H9 (cell line): ENCODE results near the gene PLXNA1. TPM values are rescaled to one million over a fixed set of nuclear protein-coding genes. Genes with fewer than 3 reads are reported as not detected.

Experiments used
- DNase-seq: peaks from one replicate; pipeline ENCODE4 v3.0.0-alpha.2; 2017
- H2AFZ ChIP-seq: one replicate; pipeline ENCODE4 v1.6.1; 2013; ENCODE audit warnings: mild to moderate bottlenecking, low read length, control low read depth, moderate library complexity
- H2AK5ac ChIP-seq: 2 replicates; pipeline ENCODE4 v1.6.1; 2013; ENCODE audit warnings: low read length, control low read depth, mixed read lengths; ENCODE audit not compliant: insufficient read length
- H2BK120ac ChIP-seq: one replicate; pipeline ENCODE4 v1.6.1; 2013; ENCODE audit warnings: low read depth, mild to moderate bottlenecking, low read length, control low read depth, inconsistent platforms; ENCODE audit not compliant: poor library complexity, severe bottlenecking
- H2BK12ac ChIP-seq: 2 replicates; pipeline ENCODE4 v1.6.1; 2013; ENCODE audit warnings: low read length, control low read depth, mixed read lengths, low read depth; ENCODE audit not compliant: insufficient read length
- H2BK15ac ChIP-seq: 2 replicates; pipeline ENCODE4 v1.6.1; 2013; ENCODE audit warnings: low read depth, low read length, control low read depth
- H2BK20ac ChIP-seq: one replicate; pipeline ENCODE4 v1.6.1; 2013; ENCODE audit warnings: low read depth, mild to moderate bottlenecking, low read length, control low read depth, inconsistent platforms; ENCODE audit not compliant: poor library complexity, severe bottlenecking
- H2BK5ac ChIP-seq: 2 replicates; pipeline ENCODE4 v1.6.1; 2013; ENCODE audit warnings: low read length, control low read depth, mixed read lengths; ENCODE audit not compliant: insufficient read length
- H3K14ac ChIP-seq: 2 replicates; pipeline ENCODE4 v1.6.1; 2013; ENCODE audit warnings: low read length, control low read depth; ENCODE audit not compliant: insufficient read depth
- H3K18ac ChIP-seq: 2 replicates; pipeline ENCODE4 v1.6.1; 2013; ENCODE audit warnings: low read depth, mild to moderate bottlenecking, mixed read lengths, low read length, control low read depth; ENCODE audit not compliant: insufficient read length
- H3K23ac ChIP-seq: 2 replicates; pipeline ENCODE4 v1.6.1; 2013; ENCODE audit warnings: low read length, control low read depth, mixed read lengths, low read depth; ENCODE audit not compliant: insufficient read length
- H3K23me2 ChIP-seq: 2 replicates; pipeline ENCODE4 v1.6.1; 2013; ENCODE audit warnings: low read depth, mild to moderate bottlenecking, mixed read lengths, low read length, control low read depth; ENCODE audit not compliant: insufficient read length, poor library complexity, severe bottlenecking
- H3K27ac ChIP-seq: 2 replicates; pipeline ENCODE4 v1.5.1; 2013; ENCODE audit warnings: low read length, control low read depth, mixed read lengths, low read depth; ENCODE audit not compliant: insufficient read length
- H3K27me3 ChIP-seq: 2 replicates; pipeline ENCODE4 v1.6.1; 2013; ENCODE audit warnings: low read length, control low read depth, inconsistent platforms; ENCODE audit not compliant: insufficient read depth
- H3K4ac ChIP-seq: 2 replicates; pipeline ENCODE4 v1.6.1; 2013; ENCODE audit warnings: low read depth, mild to moderate bottlenecking, control low read depth, inconsistent platforms, low read length, moderate library complexity
- H3K4me1 ChIP-seq: 2 replicates; pipeline ENCODE4 v1.6.1; 2013; ENCODE audit warnings: low read length, control low read depth, inconsistent platforms; ENCODE audit not compliant: insufficient read depth
- H3K4me2 ChIP-seq: 2 replicates; pipeline ENCODE4 v1.6.1; 2013; ENCODE audit warnings: low read length, control low read depth, mixed read lengths; ENCODE audit not compliant: insufficient read length, insufficient read depth
- H3K56ac ChIP-seq: 2 replicates; pipeline ENCODE4 v1.6.1; 2013; ENCODE audit warnings: low read depth, mild to moderate bottlenecking, mixed read lengths, low read length, control low read depth; ENCODE audit not compliant: insufficient read length
- H3K79me1 ChIP-seq: 2 replicates; pipeline ENCODE4 v1.6.1; 2013; ENCODE audit warnings: low read depth, mild to moderate bottlenecking, moderate library complexity, low read length, control low read depth, inconsistent platforms; ENCODE audit not compliant: insufficient read depth, poor library complexity, severe bottlenecking
- H3K79me2 ChIP-seq: 2 replicates; pipeline ENCODE4 v1.6.1; 2013; ENCODE audit warnings: low read length, control low read depth, inconsistent platforms; ENCODE audit not compliant: insufficient read depth
- H3K9ac ChIP-seq: 2 replicates; pipeline ENCODE4 v1.6.1; 2013; ENCODE audit warnings: low read length, control low read depth, mixed read lengths; ENCODE audit not compliant: insufficient read length; ENCODE audit errors: extremely low read depth
- H3K9me3 ChIP-seq: one replicate; pipeline ENCODE4 v1.6.1; 2013; ENCODE audit warnings: low read depth, low read length, inconsistent platforms; ENCODE audit not compliant: control insufficient read depth
- H3T11ph ChIP-seq: one replicate; pipeline ENCODE4 v1.6.1; 2013; ENCODE audit warnings: mild to moderate bottlenecking, low read length, control low read depth, inconsistent platforms
- H4K20me1 ChIP-seq: one replicate; pipeline ENCODE4 v1.6.1; 2013; ENCODE audit not compliant: control insufficient read depth, insufficient read length, insufficient read depth
- H4K5ac ChIP-seq: 2 replicates; pipeline ENCODE4 v1.6.1; 2013; ENCODE audit warnings: low read depth, mild to moderate bottlenecking, mixed read lengths, low read length, control low read depth; ENCODE audit not compliant: insufficient read length
- H4K8ac ChIP-seq: replicated peaks from 2 replicates; pipeline ENCODE4 v1.6.1; 2013; ENCODE audit warnings: low read length, control low read depth, mixed read lengths, low read depth; ENCODE audit not compliant: insufficient read length
- H4K91ac ChIP-seq: 2 replicates; pipeline ENCODE4 v1.6.1; 2013; ENCODE audit warnings: low read depth, mild to moderate bottlenecking, moderate library complexity, mixed read lengths, low read length, control low read depth; ENCODE audit not compliant: insufficient read length
- H3K27ac Mint-ChIP-seq, 3 experiments: 2 replicates in 2 of 3; 3 replicates in 1 of 3; pipeline ENCODE4 v1.8.0; 2020 to 2021; ENCODE audit warnings: mixed read lengths in 3 of 3, mild to moderate bottlenecking in 1 of 3, moderate library complexity in 1 of 3
- H3K27me3 Mint-ChIP-seq: 2 replicates; pipeline ENCODE4 v1.8.0; 2021; ENCODE audit warnings: low read depth, mild to moderate bottlenecking, moderate library complexity, mixed read lengths
- H3K36me3 Mint-ChIP-seq, 3 experiments: 2 replicates in 2 of 3; 3 replicates in 1 of 3; pipeline ENCODE4 v1.8.0; 2020 to 2021; ENCODE audit warnings: low read depth in 3 of 3, mixed read lengths in 3 of 3; ENCODE audit not compliant: insufficient read depth in 1 of 3
- H3K4me1 Mint-ChIP-seq, 2 experiments: 2 replicates each; pipeline ENCODE4 v1.8.0; 2020; ENCODE audit warnings: mixed read lengths in 2 of 2
- H3K4me3 Mint-ChIP-seq, 2 experiments: 2 replicates in 1 of 2; 3 replicates in 1 of 2; pipeline ENCODE4 v1.8.0; 2020 to 2021; ENCODE audit warnings: mild to moderate bottlenecking in 2 of 2, mixed read lengths in 2 of 2, moderate library complexity in 1 of 2
- H3K9me3 Mint-ChIP-seq, 2 experiments: 2 replicates in 1 of 2; 3 replicates in 1 of 2; pipeline ENCODE4 v1.8.0; 2020; ENCODE audit warnings: mild to moderate bottlenecking in 2 of 2, mixed read lengths in 2 of 2, moderate library complexity in 1 of 2
- WGBS: extraction: QIAGEN DNeasy Blood & Tissue Kit; methylation state at CpG from one replicate; pipeline ENCODE4 v1.1.7; 2013; ENCODE audit warnings: missing lambda C conversion rate, low lambda C conversion rate, mixed read lengths; ENCODE audit not compliant: insufficient read length; ENCODE audit errors: extremely low coverage; 5-methylcytosine and 5-hydroxymethylcytosine counted together
- total RNA-seq: library from RNA; stranded (reverse); gene quantifications from 2 replicates; pipeline ENCODE4 v1.2.1, GENCODE V29; 2021
- TF ChIP-seq, protein P1 (sequence below): fragments of 200-600 bp; sonication (generic); conservative IDR thresholded peaks from 3 replicates; pipeline ENCODE4 v1.8.0; 2021; ENCODE audit warnings: antibody characterized with exemption, mild to moderate bottlenecking

The PLXNA1 gene
- total RNA-seq, 1 experiment from 2014 or later: 42.1 TPM

GRCh38 chr3:126961191-126961790, 21.6 kb upstream of the PLXNA1 start:
- Histone ChIP-seq H3K9ac (no peak overlapping the region), H3K79me2 (no peaks in the 10 kb centered on the region)
- DNase-seq: no peak

More at GRCh38 chr3:126961191-126961790, 21.6 kb upstream of the PLXNA1 start:
- Histone ChIP-seq H3K14ac (no peak overlapping the region), H4K5ac (no peak overlapping the region), H3K56ac (no peak overlapping the region), H3K4ac (no peak overlapping the region), H3K9me3 (no peaks in the 10 kb centered on the region), H3K27ac (no peak overlapping the region), H2AFZ (no peak overlapping the region), H3K27me3 (no peaks in the 10 kb centered on the region), H4K8ac (no peak overlapping the region), H3K79me1 (no peaks in the 10 kb centered on the region), H3K18ac (no peak overlapping the region), H3K23me2 (no peaks in the 10 kb centered on the region), H2BK15ac (no peak overlapping the region), H4K20me1 (no peaks in the 10 kb centered on the region), H4K91ac (no peak overlapping the region), H2BK120ac (no peak overlapping the region), H3K4me1 (no peaks in the 10 kb centered on the region), H3K23ac (no peak overlapping the region), H3T11ph (no peak overlapping the region), H2BK20ac (no peak overlapping the region), H3K4me2 (no peak overlapping the region), H2BK12ac (no peak overlapping the region), H2AK5ac (no peak overlapping the region), H2BK5ac (no peak overlapping the region)
- TF ChIP-seq, protein P1, sequence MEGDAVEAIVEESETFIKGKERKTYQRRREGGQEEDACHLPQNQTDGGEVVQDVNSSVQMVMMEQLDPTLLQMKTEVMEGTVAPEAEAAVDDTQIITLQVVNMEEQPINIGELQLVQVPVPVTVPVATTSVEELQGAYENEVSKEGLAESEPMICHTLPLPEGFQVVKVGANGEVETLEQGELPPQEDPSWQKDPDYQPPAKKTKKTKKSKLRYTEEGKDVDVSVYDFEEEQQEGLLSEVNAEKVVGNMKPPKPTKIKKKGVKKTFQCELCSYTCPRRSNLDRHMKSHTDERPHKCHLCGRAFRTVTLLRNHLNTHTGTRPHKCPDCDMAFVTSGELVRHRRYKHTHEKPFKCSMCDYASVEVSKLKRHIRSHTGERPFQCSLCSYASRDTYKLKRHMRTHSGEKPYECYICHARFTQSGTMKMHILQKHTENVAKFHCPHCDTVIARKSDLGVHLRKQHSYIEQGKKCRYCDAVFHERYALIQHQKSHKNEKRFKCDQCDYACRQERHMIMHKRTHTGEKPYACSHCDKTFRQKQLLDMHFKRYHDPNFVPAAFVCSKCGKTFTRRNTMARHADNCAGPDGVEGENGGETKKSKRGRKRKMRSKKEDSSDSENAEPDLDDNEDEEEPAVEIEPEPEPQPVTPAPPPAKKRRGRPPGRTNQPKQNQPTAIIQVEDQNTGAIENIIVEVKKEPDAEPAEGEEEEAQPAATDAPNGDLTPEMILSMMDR: no peak
- Mint-ChIP-seq H3K36me3 (no peaks in the 10 kb centered on the region; a peak in 1 of 7 replicates), H3K27me3 (no peaks in the 10 kb centered on the region), H3K4me1 (peaks cover 23 to 25% of the 10 kb centered on the region in 2 experiments), H3K4me3 (no peak overlapping the region), H3K27ac (no peak overlapping the region; a peak in 1 of 7 replicates), H3K9me3 (no peaks in the 10 kb centered on the region)
- WGBS: no CpG with 5 or more reads among the region's 8 CpGs
